Measurements from ENCODE around the gene TMEM129.

Gene TMEM129

DNA sequence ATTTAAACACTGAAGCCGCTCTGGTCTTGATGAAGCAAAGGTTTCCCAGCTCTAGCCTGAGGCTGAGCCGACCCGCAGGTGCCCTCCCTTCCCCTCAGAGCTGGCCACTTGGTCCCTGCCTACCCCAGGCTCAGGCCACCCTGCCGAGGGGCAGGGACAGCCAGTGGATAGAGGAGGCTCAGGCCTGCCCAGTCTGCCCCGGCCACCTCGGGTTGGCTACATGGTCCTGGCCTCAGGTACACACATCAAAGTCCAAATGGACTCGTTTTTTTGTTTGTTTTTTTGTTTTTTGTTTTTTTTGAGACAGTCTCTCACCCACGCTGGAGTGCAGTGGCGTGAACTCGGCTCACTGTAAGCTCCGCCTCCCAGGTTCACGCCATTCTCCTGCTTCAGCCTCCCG, 24.0 kb upstream of the TMEM129 start:
- Histone ChIP-seq H3K36me3 (ENCODE audit: insufficient read depth, low read length) (peaks cover 49% of the 10 kb centered on the region), H4K20me1 (ENCODE audit: insufficient read depth, low read length) (peaks cover 45% of the 10 kb centered on the region), H3K27ac (ENCODE audit: low read length) (no peak overlapping the region)

DNA sequence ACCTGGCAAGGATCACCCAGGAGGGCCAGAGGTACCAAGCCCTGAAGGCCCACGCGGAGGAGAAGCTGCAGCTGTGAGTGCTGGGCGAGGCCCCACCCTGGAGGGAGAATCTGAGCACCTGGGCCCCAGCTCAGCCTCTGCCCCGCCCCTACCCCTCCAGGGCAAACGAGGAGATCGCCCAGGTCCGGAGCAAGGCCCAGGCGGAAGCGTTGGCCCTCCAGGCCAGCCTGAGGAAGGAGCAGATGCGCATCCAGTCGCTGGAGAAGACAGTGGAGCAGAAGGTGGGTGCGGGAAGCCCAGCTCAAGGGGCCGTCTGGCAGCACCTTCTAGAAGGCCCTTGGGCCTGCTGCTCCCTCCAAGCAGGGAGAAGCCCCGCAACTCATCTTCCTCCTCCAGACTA, 23.4 kb upstream of the TMEM129 start:
- no peaks in the 10 kb centered on the region; the same call in 1 of the 2 replicates for H3K79me2 ChIP-seq (ENCODE audit: insufficient read depth, low read length)
- no peak overlapping the region for H3K4me2 ChIP-seq (ENCODE audit: insufficient read depth, low read length)
- H3K27me3 ChIP-seq (ENCODE audit: insufficient read depth, low read length, poor library complexity): no peaks in the 10 kb centered on the region
- no peak overlapping the region for H3K4me3 ChIP-seq (ENCODE audit: low read depth in 1 of 2, low read length in 2 of 2)
- ATAC-seq (ENCODE audit: insufficient read depth, low read depth) (no peak), DNase-seq (no peak)
- no peak overlapping the region for H2AFZ ChIP-seq (ENCODE audit: low read depth, low read length)
- no peaks in the 10 kb centered on the region for H3K9me3 ChIP-seq (ENCODE audit: insufficient read depth, low read length, severe bottlenecking)
- peaks cover 55% of the 10 kb centered on the region for H3K36me3 ChIP-seq (ENCODE audit: insufficient read depth, low read length)
- H4K20me1 ChIP-seq (ENCODE audit: insufficient read depth, low read length): peaks cover 48% of the 10 kb centered on the region
- H3K4me1 ChIP-seq (ENCODE audit: insufficient read depth, low read length): peaks cover 6% of the 10 kb centered on the region
- H3K27ac ChIP-seq (ENCODE audit: low read length): no peak overlapping the region
- no peak for TF ChIP-seq EZH2 (IDR thresholded peaks at IDR 0.05; ENCODE audit: borderline replicate concordance, low read depth, low read length, severe bottlenecking)
- TF ChIP-seq CTCF (IDR thresholded peaks at IDR 0.05; ENCODE audit: borderline replicate concordance, extremely low read depth, low read length, poor library complexity, severe bottlenecking): no peak
- no peak overlapping the region for H3K9ac ChIP-seq (ENCODE audit: low read depth, low read length)

More for the DNA sequence above, 24.0 kb upstream of the TMEM129 start:
- no peak overlapping the region for H3K4me2 ChIP-seq (ENCODE audit: insufficient read depth, low read length)
- DNase-seq (no peak), ATAC-seq (ENCODE audit: insufficient read depth, low read depth) (no peak)
- H3K9me3 ChIP-seq (ENCODE audit: insufficient read depth, low read length, severe bottlenecking): no peaks in the 10 kb centered on the region
- peaks cover 6% of the 10 kb centered on the region for H3K4me1 ChIP-seq (ENCODE audit: insufficient read depth, low read length)
- no peak overlapping the region for H2AFZ ChIP-seq (ENCODE audit: low read depth, low read length)
- no peak for TF ChIP-seq CTCF (IDR thresholded peaks at IDR 0.05; ENCODE audit: borderline replicate concordance, extremely low read depth, low read length, poor library complexity, severe bottlenecking)
- no peak for TF ChIP-seq EZH2 (IDR thresholded peaks at IDR 0.05; ENCODE audit: borderline replicate concordance, low read depth, low read length, severe bottlenecking)
- H3K27me3 ChIP-seq (ENCODE audit: insufficient read depth, low read length, poor library complexity): no peaks in the 10 kb centered on the region
- H3K79me2 ChIP-seq (ENCODE audit: insufficient read depth, low read length): no peaks in the 10 kb centered on the region; the same call in 1 of the 2 replicates
- H3K9ac ChIP-seq (ENCODE audit: low read depth, low read length): no peak overlapping the region
- H3K4me3 ChIP-seq (ENCODE audit: low read depth in 1 of 2, low read length in 2 of 2): no peak overlapping the region

DNA sequence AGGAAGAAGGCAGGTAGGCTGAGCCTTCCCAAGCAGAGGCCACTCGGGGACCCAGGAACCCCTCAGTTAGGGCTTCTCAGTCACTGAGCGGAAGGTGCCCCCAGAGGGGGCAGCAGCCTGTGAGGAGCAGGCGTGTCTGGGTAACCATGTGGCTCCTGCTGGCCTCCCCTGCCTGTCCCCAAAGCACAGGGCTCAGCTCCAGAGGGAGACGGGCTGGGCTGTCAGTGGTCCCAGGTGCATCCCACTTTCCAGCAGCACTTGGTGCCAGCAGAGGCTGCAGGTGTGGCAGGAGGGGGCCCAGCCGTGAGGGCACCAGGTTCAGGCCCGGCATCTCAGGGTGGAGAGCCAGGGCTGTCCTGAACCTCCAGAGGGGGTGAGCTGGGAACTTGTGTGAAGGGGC, 22.9 kb upstream of the TMEM129 start:
- H3K79me2 ChIP-seq (ENCODE audit: insufficient read depth, low read length): no peaks in the 10 kb centered on the region; the same call in 1 of the 2 replicates
- no peak overlapping the region for H3K27ac ChIP-seq (ENCODE audit: low read length)
- no peak overlapping the region for H2AFZ ChIP-seq (ENCODE audit: low read depth, low read length)
- no peaks in the 10 kb centered on the region for H3K9me3 ChIP-seq (ENCODE audit: insufficient read depth, low read length, severe bottlenecking)
- H3K9ac ChIP-seq (ENCODE audit: low read depth, low read length): no peak overlapping the region
- H3K36me3 ChIP-seq (ENCODE audit: insufficient read depth, low read length): peaks cover 61% of the 10 kb centered on the region
- no peak overlapping the region for H3K4me2 ChIP-seq (ENCODE audit: insufficient read depth, low read length)
- ATAC-seq (ENCODE audit: insufficient read depth, low read depth) (no peak), DNase-seq (no peak)
- H4K20me1 ChIP-seq (ENCODE audit: insufficient read depth, low read length): peaks cover 46% of the 10 kb centered on the region
- peaks cover 6% of the 10 kb centered on the region for H3K4me1 ChIP-seq (ENCODE audit: insufficient read depth, low read length)
- no peaks in the 10 kb centered on the region for H3K27me3 ChIP-seq (ENCODE audit: insufficient read depth, low read length, poor library complexity)
- no peak overlapping the region for H3K4me3 ChIP-seq (ENCODE audit: low read depth in 1 of 2, low read length in 2 of 2)
- no peak for TF ChIP-seq CTCF (IDR thresholded peaks at IDR 0.05; ENCODE audit: borderline replicate concordance, extremely low read depth, low read length, poor library complexity, severe bottlenecking)

DNA sequence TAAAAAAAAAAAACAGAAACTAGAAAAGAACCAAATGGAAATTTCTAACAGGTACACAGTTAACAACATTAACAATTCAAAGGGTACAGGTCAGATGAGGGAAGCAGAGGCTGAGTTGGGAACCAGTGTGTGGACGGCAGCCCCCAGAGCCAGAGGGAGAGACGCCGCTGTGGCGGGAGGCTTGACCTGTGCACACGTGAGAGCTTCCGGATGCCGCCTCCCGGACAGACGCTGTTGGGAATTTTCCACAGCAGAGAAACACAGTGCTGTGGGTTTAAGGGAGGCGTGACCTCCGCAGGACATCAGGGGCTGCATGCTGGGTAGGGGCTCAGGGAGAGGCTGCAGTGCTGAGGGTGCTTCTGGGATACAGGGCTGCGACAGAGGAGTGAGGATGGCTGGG, 22.4 kb upstream of the TMEM129 start:
- no peak overlapping the region for H3K27ac ChIP-seq (ENCODE audit: low read length)
- ATAC-seq (ENCODE audit: insufficient read depth, low read depth) (no peak), DNase-seq (no peak)
- H4K20me1 ChIP-seq (ENCODE audit: insufficient read depth, low read length): peaks cover 45% of the 10 kb centered on the region
- H3K36me3 ChIP-seq (ENCODE audit: insufficient read depth, low read length): peaks cover 65% of the 10 kb centered on the region
- H3K4me3 ChIP-seq (ENCODE audit: low read depth in 1 of 2, low read length in 2 of 2): no peak overlapping the region
- no peak overlapping the region for H3K4me2 ChIP-seq (ENCODE audit: insufficient read depth, low read length)
- H3K79me2 ChIP-seq (ENCODE audit: insufficient read depth, low read length): no peaks in the 10 kb centered on the region; the same call in 1 of the 2 replicates
- no peak overlapping the region for H3K9ac ChIP-seq (ENCODE audit: low read depth, low read length)
- H3K4me1 ChIP-seq (ENCODE audit: insufficient read depth, low read length): peaks cover 4% of the 10 kb centered on the region
- H3K27me3 ChIP-seq (ENCODE audit: insufficient read depth, low read length, poor library complexity): no peaks in the 10 kb centered on the region
- H3K9me3 ChIP-seq (ENCODE audit: insufficient read depth, low read length, severe bottlenecking): peaks cover under 1% of the 10 kb centered on the region
- TF ChIP-seq CTCF (IDR thresholded peaks at IDR 0.05; ENCODE audit: borderline replicate concordance, extremely low read depth, low read length, poor library complexity, severe bottlenecking) (no peak), EZH2 (IDR thresholded peaks at IDR 0.05; ENCODE audit: borderline replicate concordance, low read depth, low read length, severe bottlenecking) (no peak)
- no peak overlapping the region for H2AFZ ChIP-seq (ENCODE audit: low read depth, low read length)
